Stimulated activated CD8-positive, alpha-beta memory T cell treated with anti-CD3 and anti-CD28 coated beads, Interleukin-15, amount 100 ng/mL, for 48 hours (primary cell): ENCODE measurements around the gene MAGI2.

ENCODE experiments used
- DNase-seq, 2 donors: peaks; one replicate each; pipeline ENCODE4 v3.0.0-alpha.2; 2020; ENCODE audit warnings: low read depth in 2 of 2

MAGI2 gene

GRCh38 chr7:78953090-78953489, 500.4 kb downstream of the MAGI2 start:
- no peak for DNase-seq

- no peak for DNase-seq
These were observed 513.8 kb downstream of the MAGI2 start for GRCh38 chr7:78939669-78940068.

GRCh38 chr7:78924581-78924980, 528.9 kb downstream of the MAGI2 start:
- DNase-seq = no peak

GRCh38 chr7:78912781-78913180, 540.7 kb downstream of the MAGI2 start:
- DNase-seq = no peak

- no peak for DNase-seq
These were observed 546.7 kb downstream of the MAGI2 start for GRCh38 chr7:78906735-78907134.

- no peak for DNase-seq
These were observed 548.0 kb downstream of the MAGI2 start for GRCh38 chr7:78905436-78905835.

- DNase-seq = no peak
These were observed 548.5 kb downstream of the MAGI2 start for GRCh38 chr7:78904983-78905382.

GRCh38 chr7:78901566-78901965, 551.9 kb downstream of the MAGI2 start:
- DNase-seq = no peak

- DNase-seq = no peak
These were observed 552.7 kb downstream of the MAGI2 start for GRCh38 chr7:78900806-78901205.

- no peak for DNase-seq
These were observed 558.1 kb downstream of the MAGI2 start for GRCh38 chr7:78895393-78895792.

- no peak for DNase-seq
These were observed 574.3 kb downstream of the MAGI2 start for GRCh38 chr7:78879206-78879605.

GRCh38 chr7:78873117-78873516, 580.4 kb downstream of the MAGI2 start:
- no peak for DNase-seq

- no peak for DNase-seq
These were observed 589.1 kb downstream of the MAGI2 start for GRCh38 chr7:78864339-78864738.

GRCh38 chr7:78863281-78863680, 590.2 kb downstream of the MAGI2 start:
- DNase-seq = no peak

- no peak for DNase-seq
These were observed 591.0 kb downstream of the MAGI2 start for GRCh38 chr7:78862411-78862900.

GRCh38 chr7:78852951-78853350, 600.5 kb downstream of the MAGI2 start:
- no peak for DNase-seq

GRCh38 chr7:78850093-78850740, 603.2 kb downstream of the MAGI2 start:
- DNase-seq = no peak

- no peak for DNase-seq
These were observed 608.3 kb downstream of the MAGI2 start for GRCh38 chr7:78845155-78845554.

- DNase-seq = no peak
These were observed 611.4 kb downstream of the MAGI2 start for GRCh38 chr7:78842068-78842467.

- DNase-seq = no peak
These were observed 617.6 kb downstream of the MAGI2 start for GRCh38 chr7:78835897-78836296.

- DNase-seq = no peak
These were observed 625.1 kb downstream of the MAGI2 start for GRCh38 chr7:78828317-78828716.

GRCh38 chr7:78803501-78804127, 649.9 kb downstream of the MAGI2 start:
- DNase-seq = no peak

GRCh38 chr7:78794101-78794500, 659.4 kb downstream of the MAGI2 start:
- no peak for DNase-seq

GRCh38 chr7:78792624-78793023, 660.8 kb downstream of the MAGI2 start:
- DNase-seq = no peak
